Fibroblast of skin of left quadriceps (primary cell): ENCODE measurements around the gene GRB7.

Experiments
- DNase-seq, 2 experiments: peaks; one replicate each; pipeline ENCODE4 v3.0.0-alpha.2; 2013; ENCODE audit warnings: low read depth in 2 of 2

GRB7 gene

DNA sequence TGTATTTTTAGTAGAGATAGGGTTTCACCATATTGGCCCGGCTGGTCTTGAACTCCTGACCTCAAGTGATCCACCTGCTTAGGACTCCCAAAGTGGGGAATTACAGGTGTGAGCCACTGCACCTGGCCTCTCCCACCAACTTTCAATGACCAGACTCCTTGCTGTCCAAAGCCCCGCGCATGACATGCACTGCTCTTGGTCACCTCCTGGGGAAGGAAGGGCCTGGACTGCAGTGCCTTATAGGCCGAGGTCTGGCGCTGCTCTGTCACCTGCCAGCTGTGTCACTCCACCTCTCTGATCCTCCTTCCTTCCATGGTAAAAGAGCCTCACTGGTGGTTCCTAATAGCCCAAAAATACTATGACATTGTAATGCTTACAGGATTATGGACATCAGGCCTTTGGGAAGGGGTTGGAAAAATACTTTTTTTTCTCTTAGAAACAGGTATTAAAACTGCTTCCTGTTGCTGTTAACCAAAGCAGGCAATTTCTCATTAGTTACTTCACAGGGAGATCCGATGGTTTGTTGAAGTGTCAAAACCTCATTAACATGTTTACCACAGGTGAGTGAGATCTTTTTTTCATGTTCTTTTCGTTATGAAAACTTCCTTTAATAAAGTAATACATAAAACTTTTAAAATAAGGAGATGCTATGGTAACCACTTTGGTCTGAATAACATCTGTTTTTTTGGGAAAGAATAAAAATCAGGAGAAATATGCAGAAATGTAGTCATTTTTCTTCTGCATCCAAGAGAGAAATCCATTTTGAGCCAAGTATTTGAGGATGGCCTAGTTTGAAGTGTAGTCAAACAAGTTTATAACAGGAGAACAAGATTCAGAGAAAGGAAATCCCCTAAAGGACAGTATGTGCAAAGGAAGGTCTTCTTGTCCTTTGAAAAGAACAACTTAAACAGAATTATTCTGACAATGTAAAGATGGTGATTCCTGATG lies 35.5 kb downstream of the GRB7 start:
- DNase-seq = no peak

DNA sequence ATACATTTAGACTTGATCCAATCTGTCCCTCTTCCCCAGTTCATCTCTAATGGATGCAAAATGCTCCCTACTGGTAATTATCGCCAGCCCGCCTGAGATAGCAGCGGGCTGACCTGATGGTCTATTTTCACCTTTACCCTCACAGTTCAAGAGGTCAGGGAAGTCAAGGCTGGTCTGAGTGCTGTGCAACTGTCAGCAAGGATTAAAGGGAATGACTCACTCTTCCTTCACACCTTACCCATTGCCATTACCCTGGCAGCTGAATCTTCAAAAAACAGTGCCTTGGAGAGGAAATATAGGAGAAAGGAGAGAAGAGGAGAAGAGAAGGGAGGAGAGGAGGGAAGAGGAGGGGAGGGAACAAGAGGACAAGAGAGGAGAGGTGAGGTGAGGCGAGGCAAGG lies 36.3 kb downstream of the GRB7 start:
- DNase-seq = no peak

DNA sequence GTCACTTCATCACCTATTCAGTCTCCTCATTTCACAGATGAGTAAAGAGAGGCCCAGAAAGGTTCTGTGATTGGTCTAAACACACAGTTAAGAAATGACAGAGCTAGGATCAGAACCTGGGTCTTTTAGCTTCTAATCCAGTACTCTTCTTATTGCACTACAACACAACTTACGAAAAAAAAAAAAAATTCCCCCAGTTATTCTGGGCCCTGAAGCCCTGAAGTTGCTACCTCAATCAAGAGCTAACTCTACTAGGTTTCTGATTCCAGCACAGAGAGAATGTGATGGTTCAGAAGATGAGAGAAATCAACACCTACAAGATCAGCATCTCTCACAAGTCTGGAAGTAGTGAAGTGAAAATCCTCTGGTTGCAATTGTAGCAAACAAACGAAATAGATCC lies 37.3 kb downstream of the GRB7 start:
- no peak for DNase-seq

DNA sequence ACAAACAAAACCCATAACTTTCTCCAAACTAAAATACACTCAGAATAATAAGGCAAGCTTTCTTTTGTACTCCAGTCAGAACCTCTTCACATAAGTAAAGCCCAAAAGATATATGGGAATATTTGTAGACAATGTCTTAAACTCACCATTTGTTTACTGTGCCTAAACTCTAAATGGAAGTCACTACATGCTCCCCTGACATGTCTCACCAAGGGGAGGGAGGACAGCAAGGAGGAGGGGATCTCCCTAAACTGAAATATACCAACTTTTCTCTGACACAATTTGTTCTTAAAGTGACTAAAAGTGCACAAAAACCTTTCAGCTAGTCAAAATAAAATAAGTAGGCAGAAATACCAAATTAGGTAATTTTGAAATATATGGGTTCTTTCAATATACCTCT lies 38.5 kb downstream of the GRB7 start:
- DNase-seq = no peak

GRCh38 chr17:39777534-39778365 lies 40.0 kb downstream of the GRB7 start:
- DNase-seq = no peak

GRCh38 chr17:39781031-39781860 lies 43.5 kb downstream of the GRB7 start:
- no peak for DNase-seq

DNA sequence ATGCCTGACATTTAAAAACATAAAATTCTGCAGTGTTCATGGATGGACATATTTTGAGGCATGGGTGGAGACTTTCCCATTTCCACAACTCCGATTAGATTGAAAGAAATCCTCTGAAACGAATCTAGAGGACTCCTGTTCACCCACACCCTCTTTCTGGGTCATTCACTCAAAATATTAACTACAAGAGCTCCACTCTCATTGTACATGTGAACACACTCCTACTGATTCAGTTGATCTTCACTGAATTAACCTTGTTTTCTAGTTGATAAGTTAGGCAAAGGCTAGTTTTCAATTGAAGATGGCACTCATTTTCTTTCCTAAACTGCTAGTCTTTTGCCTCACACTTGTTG lies 44.1 kb downstream of the GRB7 start:
- no peak for DNase-seq

DNA sequence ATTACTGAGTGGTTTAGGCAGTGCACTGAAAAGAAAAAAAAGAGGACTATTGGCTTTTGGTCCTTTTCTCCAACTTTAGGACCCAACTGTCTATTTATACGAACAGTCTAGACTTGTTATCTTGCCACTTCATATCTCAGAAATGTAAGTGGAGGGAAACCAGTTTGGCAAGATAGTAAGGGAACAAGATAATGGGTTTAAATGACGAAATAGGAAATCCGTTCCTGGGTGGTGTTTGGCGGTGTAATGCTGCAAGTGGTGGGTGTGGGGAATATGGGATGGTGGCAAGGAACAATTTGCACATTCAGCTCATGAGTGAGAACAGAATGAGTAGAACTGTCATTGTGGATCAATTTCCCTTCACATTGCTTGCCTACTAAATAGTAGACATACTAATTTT lies 44.7 kb downstream of the GRB7 start:
- DNase-seq = no peak

GRCh38 chr17:39782980-39783379 lies 45.2 kb downstream of the GRB7 start:
- no peak for DNase-seq

- no peak for DNase-seq
Observed at GRCh38 chr17:39787041-39787440, 49.3 kb downstream of the GRB7 start.

- no peak for DNase-seq
Observed at GRCh38 chr17:39787743-39788484, 50.2 kb downstream of the GRB7 start.

DNA sequence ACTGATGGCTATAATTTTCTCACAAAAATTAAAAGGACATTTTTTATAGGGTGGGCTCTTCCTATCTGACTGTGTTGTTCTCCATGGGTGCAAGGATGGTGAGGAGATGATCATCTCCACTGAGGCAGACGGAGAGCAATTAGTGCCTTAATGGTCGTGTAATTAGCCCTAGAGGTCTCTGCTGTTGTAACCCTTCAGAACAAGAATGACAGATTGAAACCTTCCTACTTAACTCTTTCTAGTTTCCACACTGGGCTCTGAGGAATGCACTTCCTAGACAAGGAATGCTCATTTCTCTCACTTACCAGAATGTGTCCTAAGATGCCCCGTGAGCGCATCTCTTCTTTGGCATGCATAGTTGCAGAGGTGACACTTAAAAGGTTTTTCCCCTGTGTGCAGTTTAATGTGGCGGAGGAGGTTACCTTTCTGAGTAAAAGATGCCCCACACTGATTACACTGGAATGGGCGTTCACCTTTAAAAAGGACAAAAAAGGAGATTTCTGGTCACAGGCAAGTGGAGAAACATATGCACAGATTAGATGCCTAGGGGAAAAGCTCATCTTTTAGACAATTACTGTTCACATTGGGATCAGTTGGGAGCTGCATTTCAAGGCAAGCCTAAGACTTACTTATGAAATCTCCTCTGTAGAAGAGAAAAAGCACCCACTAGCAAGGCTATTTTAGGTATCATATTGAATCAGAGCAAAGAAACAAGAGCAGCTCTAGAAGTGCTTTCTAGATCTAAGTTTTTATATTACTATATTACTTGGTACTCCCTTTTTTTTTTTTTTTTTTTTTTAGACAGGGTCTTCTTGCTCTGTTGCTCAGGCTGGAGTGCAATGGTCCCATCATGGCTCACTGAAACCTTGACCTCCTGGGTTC lies 53.6 kb downstream of the GRB7 start:
- no peak for DNase-seq

DNA sequence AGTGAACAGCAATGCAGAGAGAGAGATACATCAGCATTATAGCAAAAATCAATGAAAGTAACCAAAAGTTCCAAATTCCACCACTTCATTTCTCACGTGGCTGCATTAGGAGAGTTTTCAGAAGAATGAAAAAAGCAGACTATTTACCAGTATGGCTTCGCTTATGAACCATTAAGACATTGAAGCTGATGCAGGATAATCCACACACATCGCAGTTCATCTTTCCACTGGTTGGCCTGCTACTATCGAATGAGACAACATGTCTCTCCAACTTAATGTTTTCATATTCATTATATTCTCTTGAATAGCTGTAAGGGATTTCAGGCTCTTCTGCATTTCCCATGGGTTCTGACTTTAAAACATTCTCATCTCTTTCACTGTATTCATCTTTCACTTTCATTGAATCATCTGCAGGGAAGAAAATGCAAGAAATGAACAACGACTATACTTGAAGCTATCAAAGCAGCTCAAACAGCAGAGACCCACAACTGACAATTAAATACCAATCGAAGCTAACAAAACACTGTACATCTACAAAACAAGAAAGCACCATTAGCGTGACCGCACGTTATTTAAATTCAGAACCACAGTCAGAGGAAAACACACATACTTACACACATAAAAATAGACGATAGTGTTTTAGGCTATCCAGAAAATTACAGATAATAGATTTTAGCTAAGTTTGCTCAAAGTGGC lies 54.9 kb downstream of the GRB7 start:
- no peak for DNase-seq

GRCh38 chr17:39793301-39793872 lies 55.6 kb downstream of the GRB7 start:
- no peak for DNase-seq

GRCh38 chr17:39794249-39794970 lies 56.7 kb downstream of the GRB7 start:
- no peak for DNase-seq
